Measurements from ENCODE around the gene TRIM17. TPM values are rescaled to one million over a fixed set of nuclear protein-coding genes. Genes with fewer than 3 reads are reported as not detected.

TRIM17 gene
- total RNA-seq, 2 donors from 2014 or later, result 2.0 to 9.9 TPM

GRCh38 chr1:228370439-228370940 is 46.2 kb downstream of the TRIM17 start:
- H3K27ac ChIP-seq, result no peak overlapping the region
- H3K36me3 ChIP-seq, result no peaks in the 10 kb centered on the region
- no peak for DNase-seq (ENCODE audit: low spot score)
- intact Hi-C loops (cut with DNase I), result no loop called here
- no peak overlapping the region for H3K4me3 ChIP-seq
- H3K9me3 ChIP-seq, result no peaks in the 10 kb centered on the region
- no peaks in the 10 kb centered on the region for H3K4me1 ChIP-seq (replicated peaks)
- TF ChIP-seq POLR2AphosphoS5 (IDR thresholded peaks at IDR 0.05) (no peak), CTCF (IDR thresholded peaks at IDR 0.05) (no peak), POLR2A (IDR thresholded peaks at IDR 0.05) (no peak)
- 85% methylated on average over 9 of the region's 10 CpGs for WGBS
- peaks cover 3% of the 10 kb centered on the region for H3K27me3 ChIP-seq (replicated peaks; ENCODE audit: insufficient read depth)

GRCh38 chr1:228369608-228370438 is 46.8 kb downstream of the TRIM17 start:
- no peaks in the 10 kb centered on the region for H3K9me3 ChIP-seq
- H3K27me3 ChIP-seq (replicated peaks; ENCODE audit: insufficient read depth), result peaks cover 3% of the 10 kb centered on the region
- H3K36me3 ChIP-seq, result no peaks in the 10 kb centered on the region
- no peak overlapping the region for H3K4me3 ChIP-seq
- no peaks in the 10 kb centered on the region for H3K4me1 ChIP-seq (replicated peaks)
- intact Hi-C loops (cut with DNase I), result no loop called here
- 88% methylated on average over 14 of the region's 18 CpGs for WGBS
- no peak overlapping the region for H3K27ac ChIP-seq
- no peak for DNase-seq (ENCODE audit: low spot score)
- TF ChIP-seq POLR2AphosphoS5 (IDR thresholded peaks at IDR 0.05) (no peak), CTCF (IDR thresholded peaks at IDR 0.05) (no peak), POLR2A (IDR thresholded peaks at IDR 0.05) (no peak)

GRCh38 chr1:228368801-228369607 is 47.7 kb downstream of the TRIM17 start:
- Histone ChIP-seq H3K4me3 (no peak overlapping the region), H3K27ac (no peak overlapping the region), H3K4me1 (replicated peaks) (no peaks in the 10 kb centered on the region), H3K9me3 (no peaks in the 10 kb centered on the region), H3K27me3 (replicated peaks; ENCODE audit: insufficient read depth) (peaks cover 3% of the 10 kb centered on the region), H3K36me3 (no peaks in the 10 kb centered on the region)
- WGBS, result 80% methylated on average over 15 of the region's 15 CpGs
- intact Hi-C loops (cut with DNase I), result no loop called here
- TF ChIP-seq POLR2AphosphoS5 (IDR thresholded peaks at IDR 0.05) (no peak), POLR2A (IDR thresholded peaks at IDR 0.05) (no peak), CTCF (IDR thresholded peaks at IDR 0.05) (no peak)
- DNase-seq (ENCODE audit: low spot score), result no peak

GRCh38 chr1:228367798-228368791 is 48.6 kb downstream of the TRIM17 start:
- intact Hi-C loops (cut with DNase I), result no loop called here
- TF ChIP-seq POLR2AphosphoS5 (IDR thresholded peaks at IDR 0.05), result no peak
- no peak for TF ChIP-seq POLR2A (IDR thresholded peaks at IDR 0.05)
- no peak for TF ChIP-seq CTCF (IDR thresholded peaks at IDR 0.05)
- no peak for DNase-seq (ENCODE audit: low spot score)
- H3K4me1 ChIP-seq (replicated peaks), result no peaks in the 10 kb centered on the region
- H3K4me3 ChIP-seq, result no peak overlapping the region
- WGBS, result 73% methylated on average over 24 of the region's 25 CpGs
- H3K9me3 ChIP-seq, result no peaks in the 10 kb centered on the region
- H3K27ac ChIP-seq, result no peak overlapping the region
- H3K36me3 ChIP-seq, result no peaks in the 10 kb centered on the region
- H3K27me3 ChIP-seq (replicated peaks; ENCODE audit: insufficient read depth), result peaks cover 3% of the 10 kb centered on the region
